Measurements from ENCODE around the gene OR2G6.

DNA sequence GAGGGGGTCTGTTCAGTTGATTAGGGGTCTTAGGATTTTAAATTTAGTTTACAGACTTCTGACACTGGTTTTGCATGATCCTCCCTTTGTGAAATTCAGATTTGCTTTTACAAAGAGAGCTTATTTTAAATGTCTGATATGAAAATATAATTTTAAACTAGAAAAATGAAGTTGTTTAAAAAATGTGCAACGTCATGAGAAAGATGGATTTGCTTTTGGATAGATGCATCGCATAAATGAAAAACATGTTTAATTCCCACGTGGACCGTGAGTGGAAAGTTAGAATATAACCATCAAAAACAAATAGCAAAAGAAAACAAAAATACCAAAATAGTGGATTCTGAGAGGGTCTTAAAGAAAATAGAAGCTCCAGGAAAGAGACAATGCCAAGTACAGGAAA is 36.7 kb upstream of the OR2G6 start:
- TF ChIP-seq POLR2A (IDR thresholded peaks at IDR 0.05) (no peak), CTCF (IDR thresholded peaks at IDR 0.05) (no peak), POLR2AphosphoS5 (IDR thresholded peaks at IDR 0.05; ENCODE audit: insufficient read depth in 1 of 2, low read depth in 1 of 2) (no peak)
